Right lobe of liver (tissue), 6 donors: ENCODE measurements around the gene PCDHB5. TPM values are rescaled to one million over a fixed set of nuclear protein-coding genes. Genes with fewer than 3 reads are reported as not detected.
"Not testable (repeated sequence)": the region's sequence is repeated elsewhere in the genome, so short reads cannot be mapped to it uniquely, and the experiment has no call there.

Experiments
- ATAC-seq, 4 donors: fragments of 200-7000 bp; cut with Tn5 transposase; one replicate each; pipeline ENCODE4 v1.9.1; 2020; ENCODE audit warnings: mild to moderate bottlenecking in 4 of 4, moderate library complexity in 4 of 4
- DNase-seq, 3 donors: peaks; one replicate each; pipeline ENCODE4 v3.0.0-alpha.2; 2020
- H3K27ac ChIP-seq, 3 donors: fragments of 200-600 bp; one replicate each; pipeline ENCODE4 v1.8.0; 2022
- H3K27me3 ChIP-seq, 2 donors: fragments of 200-600 bp; one replicate each; pipeline ENCODE4 v1.8.0; 2022
- H3K36me3 ChIP-seq, 4 donors: fragments of 200-600 bp; sonication (generic) in 1 of 4; one replicate each; pipeline versions ENCODE4 v1.5.1 to v1.8.0; 2017 to 2022; ENCODE audit warnings: control low read depth in 1 of 4
- H3K4me1 ChIP-seq, 4 donors: fragments of 200-600 bp; sonication (generic) in 1 of 4; one replicate each; pipeline versions ENCODE4 v1.5.1 to v1.8.0; 2017 to 2022; ENCODE audit warnings: control low read depth in 1 of 4
- H3K4me3 ChIP-seq, 3 donors: fragments of 200-600 bp; one replicate each; pipeline ENCODE4 v1.8.0; 2022
- H3K9me3 ChIP-seq, 4 donors: fragments of 200-600 bp; sonication (generic) in 1 of 4; one replicate each; pipeline versions ENCODE4 v1.5.1 to v1.8.0; 2017 to 2022; ENCODE audit warnings: control low read depth in 1 of 4
- CTCF ChIP-seq, 4 donors: fragments of 200-600 bp in 3 of 4; fragments of 450-650 bp in 1 of 4; IDR thresholded peaks; one replicate each; pipeline versions ENCODE4 v1.5.1 to v1.8.0; 2016 to 2022; ENCODE audit warnings: antibody characterized with exemption in 4 of 4, mild to moderate bottlenecking in 2 of 4
- POLR2A ChIP-seq: fragments of 450-650 bp; IDR thresholded peaks from one replicate; pipeline ENCODE4 v1.6.1; 2017; ENCODE audit warnings: antibody characterized with exemption, mild to moderate bottlenecking
- WGBS: methylation state at CpG from one replicate; pipeline ENCODE4 v1.1.6; 2018; ENCODE audit warnings: low coverage, low lambda C conversion rate; ENCODE audit not compliant: insufficient coverage; ENCODE audit errors: missing lambda C conversion rate; 5-methylcytosine and 5-hydroxymethylcytosine counted together
- intact Hi-C, 2 donors: fragments of 100-400 bp; cut with DNase I; formaldehyde crosslinking; loops; one replicate each; pipeline versions ENCODE4 v1.11.2 to v1.14.1; 2022
- total RNA-seq, 6 experiments: library from RNA; depleted of rRNA in 2 of 6; stranded (reverse); fragments of >200 nt in 2 of 6; fragmentation: NEBNext Ultra II Directional in 3 of 6; extraction: Animal tissue kit (Norgen Biotek cat#: 25700) in 3 of 6; gene quantifications; one replicate each; pipeline versions ENCODE4 v1.1.0 to v1.2.4, GENCODE V29; 2016 to 2023
- donor health status: DM: no; HTN: yes; CAD: no.
- donor health status: DM: no; HTN: no; CAD: no.
- donor health status: DM: no; HTN: no; CAD: no.
- donor health status: DM: no; HTN: yes; CAD: no.
- donor health status: DM: no; HTN: yes; CAD: no.

PCDHB5 gene
- total RNA-seq, 6 experiments from 2014 or later, result 0.18 to 1.2 (median 0.45) TPM

GRCh38 chr5:141135718-141136266 is 786 bp downstream of the PCDHB5 start:
- 49% methylated on average over 17 of the region's 19 CpGs for WGBS
- intact Hi-C loops, result no loop called here
- peak overlapping the region in 2 of 3 donors; percentile 34 for H3K4me3 ChIP-seq
- no peak for ATAC-seq
- no peaks in the 10 kb centered on the region for H3K27me3 ChIP-seq
- H3K4me1 ChIP-seq, result no peaks in the 10 kb centered on the region
- no peak for DNase-seq
- H3K27ac ChIP-seq, result no peak overlapping the region
- no peaks in the 10 kb centered on the region for H3K36me3 ChIP-seq
- TF ChIP-seq CTCF (IDR thresholded peaks at IDR 0.05) (no peak), POLR2A (no peak)
- no peaks in the 10 kb centered on the region for H3K9me3 ChIP-seq

- ATAC-seq, H3K9me3 ChIP-seq, intact Hi-C loops, H3K4me1 ChIP-seq, H3K4me3 ChIP-seq, H3K27me3 ChIP-seq, DNase-seq, H3K27ac ChIP-seq, H3K36me3 ChIP-seq: not testable (repeated sequence)
- WGBS, result 29% methylated on average over 3 of the region's 34 CpGs
Measured at GRCh38 chr5:141137346-141137745, 2.3 kb downstream of the PCDHB5 start.

- H3K27me3 ChIP-seq, result peaks cover 0 to 5% of the 10 kb centered on the region in 2 donors
- no peak within 1 kb of the TSS for H3K4me3 ChIP-seq
- H3K27ac ChIP-seq, result no peak within 1 kb of the TSS
- TF ChIP-seq POLR2A, result no peak
- TF ChIP-seq CTCF (IDR thresholded peaks at IDR 0.05), result peak in 1 of 4 donors; percentile 14
- intact Hi-C loops, result no loop called here
- no peaks in the 10 kb centered on the region for H3K36me3 ChIP-seq
- WGBS, result 11% methylated on average over 18 of the region's 18 CpGs
- H3K4me1 ChIP-seq, result no peaks in the 10 kb centered on the region
- DNase-seq (no peak), ATAC-seq (no peak)
- H3K9me3 ChIP-seq, result no peaks in the 10 kb centered on the region
Measured at GRCh38 chr5:141149812-141150211, 14.8 kb downstream of the PCDHB5 start, which contains the start of gene PCDHB6. Gene PCDHB6 (plus strand): TSS chr5:141150057. CDS start chr5:141150258, 201 bp downstream.

- Histone ChIP-seq H3K9me3 (no peaks in the 10 kb centered on the region), H3K4me1 (no peaks in the 10 kb centered on the region), H3K27me3 (peaks cover 0 to 2% of the 10 kb centered on the region in 2 donors), H3K36me3 (no peaks in the 10 kb centered on the region), H3K4me3 (no peak overlapping the region), H3K27ac (no peak overlapping the region)
- WGBS, result 41% methylated on average over 21 of the region's 33 CpGs
- intact Hi-C loops, result no loop called here
- DNase-seq (no peak), ATAC-seq (no peak)
- no peak for TF ChIP-seq CTCF (IDR thresholded peaks at IDR 0.05)
- no peak for TF ChIP-seq POLR2A
Measured at GRCh38 chr5:141150224-141150992, 15.4 kb downstream of the PCDHB5 start.

GRCh38 chr5:141150993-141151325 is 16.0 kb downstream of the PCDHB5 start:
- Histone ChIP-seq H3K36me3 (no peaks in the 10 kb centered on the region), H3K4me3 (no peak overlapping the region), H3K27ac (no peak overlapping the region), H3K4me1 (no peaks in the 10 kb centered on the region), H3K27me3 (no peaks in the 10 kb centered on the region), H3K9me3 (no peaks in the 10 kb centered on the region)
- DNase-seq (no peak), ATAC-seq (no peak)
- 15% methylated on average over 13 of the region's 13 CpGs for WGBS
- TF ChIP-seq POLR2A (no peak), CTCF (IDR thresholded peaks at IDR 0.05) (no peak)
- intact Hi-C loops, result no loop called here

GRCh38 chr5:141151632-141152031 is 16.6 kb downstream of the PCDHB5 start:
- DNase-seq, intact Hi-C loops, H3K9me3 ChIP-seq, H3K36me3 ChIP-seq, H3K4me1 ChIP-seq, H3K27me3 ChIP-seq, H3K27ac ChIP-seq, ATAC-seq, H3K4me3 ChIP-seq: not testable (repeated sequence)
- WGBS, result 24% methylated on average over 12 of the region's 41 CpGs

GRCh38 chr5:141152096-141152495 is 17.1 kb downstream of the PCDHB5 start:
- DNase-seq, H3K27me3 ChIP-seq, H3K4me1 ChIP-seq, H3K9me3 ChIP-seq, intact Hi-C loops, H3K4me3 ChIP-seq, H3K36me3 ChIP-seq, H3K27ac ChIP-seq, ATAC-seq: not testable (repeated sequence)
- 20% methylated on average over 14 of the region's 36 CpGs for WGBS
